PFSK-1 (cell line): Measurements from ENCODE around the gene PLAAT3.

Experiments used
- FOXP2 ChIP-seq: optimal IDR thresholded peaks from 2 replicates; pipeline ENCODE3; 2011; ENCODE audit warnings: borderline replicate concordance, control low read depth, inconsistent platforms; ENCODE audit not compliant: insufficient read depth; ENCODE audit errors: extremely low read length, extremely low read depth
- POLR2AphosphoS5 ChIP-seq: IDR thresholded peaks from 2 replicates; pipeline ENCODE4 v1.6.1; 2012; ENCODE audit warnings: low read depth, mild to moderate bottlenecking, control low read depth, low read length, moderate library complexity
- SIN3A ChIP-seq: IDR thresholded peaks from 2 replicates; pipeline ENCODE4 v1.6.1; 2012; ENCODE audit warnings: mild to moderate bottlenecking, low read length, moderate library complexity, borderline replicate concordance; ENCODE audit not compliant: insufficient read depth
- TAF1 ChIP-seq: IDR thresholded peaks from 2 replicates; pipeline ENCODE4 v1.6.1; 2012; ENCODE audit warnings: low read length, control low read depth, borderline replicate concordance; ENCODE audit not compliant: insufficient read depth
- TF ChIP-seq, protein P1 (sequence below), 2 experiments: IDR thresholded peaks; 2 replicates each; pipeline versions ENCODE4 v1.6.1 to v1.8.0; 2011 to 2012; ENCODE audit warnings: low read depth in 2 of 2, low read length in 2 of 2, control low read depth in 1 of 2, inconsistent platforms in 1 of 2, mild to moderate bottlenecking in 1 of 2, moderate library complexity in 1 of 2; ENCODE audit not compliant: insufficient read depth in 1 of 2

PLAAT3 gene

DNA sequence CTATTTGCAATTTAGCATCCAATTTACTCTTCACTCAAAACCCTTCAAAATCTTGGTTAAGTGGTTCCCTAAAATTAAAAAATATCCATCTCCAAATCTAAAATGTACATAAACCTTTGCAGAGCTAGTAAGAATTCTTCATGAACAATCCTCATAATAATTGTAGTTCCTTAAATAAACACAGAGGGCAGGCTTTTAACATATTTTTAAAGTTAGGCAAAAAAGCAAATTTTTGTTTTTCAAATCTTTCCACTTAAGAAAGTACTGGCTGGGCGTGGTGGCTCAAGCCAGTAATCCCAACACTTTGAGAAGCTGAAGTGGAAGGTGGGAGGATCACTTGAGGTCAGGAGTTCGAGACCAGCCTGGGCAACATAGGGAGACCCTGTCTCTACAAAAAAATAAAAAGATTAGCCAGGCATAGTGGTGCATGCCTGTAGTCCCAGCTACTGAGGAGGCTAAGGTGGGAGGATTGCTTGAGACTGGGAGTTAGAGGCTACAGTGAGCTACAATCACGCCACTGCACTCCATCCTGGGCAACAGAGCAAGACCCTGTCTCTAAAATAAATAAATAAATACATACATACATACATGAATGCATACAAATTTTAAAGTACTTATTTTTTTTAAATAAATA, 25.1 kb upstream of the PLAAT3 start:
- TF ChIP-seq FOXP2: no peak
- TF ChIP-seq POLR2AphosphoS5: no peak

DNA sequence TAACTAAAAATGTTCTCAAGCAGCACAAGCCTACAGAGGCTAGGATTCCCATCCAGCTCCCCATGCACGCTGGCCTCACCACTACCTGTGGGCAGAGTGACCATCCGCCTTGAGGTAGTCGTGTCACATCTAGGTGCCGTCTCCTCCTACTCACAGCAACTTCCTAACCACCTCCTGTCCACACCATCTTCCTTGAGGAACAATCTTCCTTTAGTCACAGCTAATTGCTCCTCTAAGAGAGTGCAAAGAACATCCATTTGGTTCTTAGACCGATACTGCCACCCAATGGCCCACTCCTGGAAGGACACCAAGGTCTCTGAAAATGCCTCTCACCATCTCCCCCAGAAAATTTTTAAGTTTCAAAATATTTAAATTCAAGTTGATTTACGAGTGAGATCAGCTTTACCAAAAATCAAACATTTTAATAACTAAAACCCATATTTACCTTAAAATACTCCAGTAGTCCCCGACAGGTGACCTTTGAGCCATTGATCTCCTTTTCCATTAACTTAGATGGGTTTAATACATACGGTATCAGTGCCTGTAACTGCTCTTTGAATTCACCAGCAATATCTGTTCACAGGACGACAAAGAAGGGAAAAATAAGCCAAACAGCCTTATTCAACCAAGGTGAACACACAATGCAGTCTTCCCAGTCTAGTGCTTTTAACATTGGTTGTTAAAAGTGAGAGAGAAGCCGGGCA, 21.7 kb upstream of the PLAAT3 start:
- TF ChIP-seq POLR2AphosphoS5 (no peak), TAF1 (no peak), FOXP2 (no peak), SIN3A (no peak)
- TF ChIP-seq, protein P1, sequence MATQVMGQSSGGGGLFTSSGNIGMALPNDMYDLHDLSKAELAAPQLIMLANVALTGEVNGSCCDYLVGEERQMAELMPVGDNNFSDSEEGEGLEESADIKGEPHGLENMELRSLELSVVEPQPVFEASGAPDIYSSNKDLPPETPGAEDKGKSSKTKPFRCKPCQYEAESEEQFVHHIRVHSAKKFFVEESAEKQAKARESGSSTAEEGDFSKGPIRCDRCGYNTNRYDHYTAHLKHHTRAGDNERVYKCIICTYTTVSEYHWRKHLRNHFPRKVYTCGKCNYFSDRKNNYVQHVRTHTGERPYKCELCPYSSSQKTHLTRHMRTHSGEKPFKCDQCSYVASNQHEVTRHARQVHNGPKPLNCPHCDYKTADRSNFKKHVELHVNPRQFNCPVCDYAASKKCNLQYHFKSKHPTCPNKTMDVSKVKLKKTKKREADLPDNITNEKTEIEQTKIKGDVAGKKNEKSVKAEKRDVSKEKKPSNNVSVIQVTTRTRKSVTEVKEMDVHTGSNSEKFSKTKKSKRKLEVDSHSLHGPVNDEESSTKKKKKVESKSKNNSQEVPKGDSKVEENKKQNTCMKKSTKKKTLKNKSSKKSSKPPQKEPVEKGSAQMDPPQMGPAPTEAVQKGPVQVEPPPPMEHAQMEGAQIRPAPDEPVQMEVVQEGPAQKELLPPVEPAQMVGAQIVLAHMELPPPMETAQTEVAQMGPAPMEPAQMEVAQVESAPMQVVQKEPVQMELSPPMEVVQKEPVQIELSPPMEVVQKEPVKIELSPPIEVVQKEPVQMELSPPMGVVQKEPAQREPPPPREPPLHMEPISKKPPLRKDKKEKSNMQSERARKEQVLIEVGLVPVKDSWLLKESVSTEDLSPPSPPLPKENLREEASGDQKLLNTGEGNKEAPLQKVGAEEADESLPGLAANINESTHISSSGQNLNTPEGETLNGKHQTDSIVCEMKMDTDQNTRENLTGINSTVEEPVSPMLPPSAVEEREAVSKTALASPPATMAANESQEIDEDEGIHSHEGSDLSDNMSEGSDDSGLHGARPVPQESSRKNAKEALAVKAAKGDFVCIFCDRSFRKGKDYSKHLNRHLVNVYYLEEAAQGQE (IDR thresholded peaks at IDR 0.05; ENCODE audit: insufficient read depth in 1 of 2, low read depth in 2 of 2, low read length in 2 of 2): no peak

DNA sequence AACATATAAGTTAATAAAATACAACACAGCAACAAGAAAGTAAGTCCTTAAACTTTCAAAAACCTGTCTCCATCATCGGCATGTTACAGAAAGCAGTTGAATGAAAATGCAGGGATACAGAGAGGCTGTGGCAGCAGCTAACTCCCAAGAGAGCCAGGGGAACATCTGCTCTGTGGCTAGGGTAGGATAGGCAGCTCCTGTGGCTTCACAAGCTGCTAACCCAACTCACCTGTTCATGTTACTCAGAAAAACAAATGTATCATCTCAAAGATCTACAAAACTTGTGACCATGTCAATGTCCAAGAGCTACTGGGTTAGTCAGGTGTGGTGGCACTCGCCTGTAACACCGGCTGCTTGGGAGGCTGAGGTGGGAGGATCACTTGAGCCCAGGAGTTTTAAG, 15.2 kb upstream of the PLAAT3 start:
- TF ChIP-seq, protein P1 (IDR thresholded peaks at IDR 0.05; ENCODE audit: insufficient read depth in 1 of 2, low read depth in 2 of 2, low read length in 2 of 2): no peak
- no peak for TF ChIP-seq POLR2AphosphoS5
- TF ChIP-seq SIN3A: no peak
- TF ChIP-seq FOXP2: no peak
- TF ChIP-seq TAF1: no peak

DNA sequence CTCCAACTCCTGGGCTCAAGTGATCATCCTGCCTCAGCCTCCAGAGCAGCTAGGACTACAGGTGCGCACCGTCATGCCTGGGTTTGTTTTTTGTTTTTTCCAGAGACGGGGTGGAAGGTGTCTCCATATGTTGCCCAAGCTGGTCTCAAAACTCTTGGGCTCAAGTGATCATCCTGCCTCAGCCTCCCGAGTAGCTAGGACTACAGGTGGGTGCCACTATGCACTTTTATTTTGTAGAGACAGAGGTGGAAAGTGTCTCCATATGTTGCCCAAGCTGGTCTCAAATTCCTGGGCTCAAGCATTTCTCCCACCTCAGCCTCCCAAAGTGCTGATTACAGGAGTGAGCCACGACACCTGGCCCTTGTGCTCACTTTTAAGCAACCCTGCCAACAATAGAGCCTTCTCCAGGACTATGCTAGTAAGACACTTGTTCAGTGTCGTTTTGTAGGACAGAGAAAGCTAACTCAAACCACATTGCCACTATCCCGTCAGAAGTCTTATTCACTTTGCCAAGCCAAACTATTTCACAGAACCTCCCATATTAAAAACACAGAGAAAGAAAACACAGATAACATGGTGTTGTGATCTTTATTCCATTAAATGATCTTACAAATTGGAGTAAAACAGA, 9.4 kb upstream of the PLAAT3 start:
- TF ChIP-seq SIN3A: no peak
- TF ChIP-seq, protein P1 (IDR thresholded peaks at IDR 0.05; ENCODE audit: insufficient read depth in 1 of 2, low read depth in 2 of 2, low read length in 2 of 2): no peak

DNA sequence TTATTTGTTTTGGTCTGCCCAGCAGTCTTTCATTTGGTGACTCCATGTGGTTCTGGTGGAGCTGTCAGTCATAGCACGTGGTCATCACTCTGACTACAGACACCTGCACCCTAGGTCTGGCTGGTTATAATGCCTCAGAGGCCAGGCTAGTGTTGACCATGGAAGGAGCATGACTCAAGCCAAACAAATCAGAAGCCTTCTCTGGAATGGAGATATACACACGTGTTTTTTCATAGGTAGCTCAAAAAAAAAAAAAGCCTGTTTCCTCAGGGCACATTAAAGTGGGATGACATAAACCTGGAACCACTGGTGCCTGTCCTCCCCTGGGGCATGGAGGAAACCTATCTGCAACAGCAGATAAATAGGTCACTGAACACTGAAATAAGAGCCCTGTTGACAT, 8.1 kb upstream of the PLAAT3 start:
- TF ChIP-seq FOXP2 (no peak), POLR2AphosphoS5 (no peak), SIN3A (no peak), TAF1 (no peak)
- TF ChIP-seq, protein P1 (IDR thresholded peaks at IDR 0.05; ENCODE audit: insufficient read depth in 1 of 2, low read depth in 2 of 2, low read length in 2 of 2): no peak
